Mesodermal cell (in vitro differentiated cells): Measurements from ENCODE around the gene TLK2.

ENCODE experiments used
- H3K27ac ChIP-seq: 2 replicates; pipeline ENCODE4 v1.7.0; 2013; ENCODE audit warnings: mild to moderate bottlenecking, low read depth, low read length, moderate library complexity; ENCODE audit not compliant: severe bottlenecking
- H3K36me3 ChIP-seq: 2 replicates; pipeline ENCODE4 v1.7.1; 2013; ENCODE audit warnings: mild to moderate bottlenecking, low read length, moderate library complexity; ENCODE audit not compliant: control insufficient read depth, insufficient read depth
- H3K4me1 ChIP-seq: one replicate; pipeline ENCODE4 v1.7.1; 2013; ENCODE audit warnings: mild to moderate bottlenecking, low read length; ENCODE audit not compliant: insufficient read depth, control insufficient read depth, poor library complexity, severe bottlenecking
- H3K4me3 ChIP-seq: 2 replicates; pipeline ENCODE4 v1.7.0; 2013; ENCODE audit warnings: low read length, control low read depth, mild to moderate bottlenecking; ENCODE audit not compliant: insufficient read depth, poor library complexity, severe bottlenecking; ENCODE audit errors: extremely low read depth
- H3K9me3 ChIP-seq: 2 replicates; pipeline ENCODE4 v1.7.1; 2013; ENCODE audit warnings: mild to moderate bottlenecking, low read length, moderate library complexity; ENCODE audit not compliant: control insufficient read depth
- WGBS, 2 experiments: methylation state at CpG; one replicate each; pipeline ENCODE4 v1.1.5; 2013; ENCODE audit warnings: missing lambda C conversion rate in 2 of 2; ENCODE audit not compliant: insufficient coverage in 2 of 2; 5-methylcytosine and 5-hydroxymethylcytosine counted together

TLK2 gene

DNA sequence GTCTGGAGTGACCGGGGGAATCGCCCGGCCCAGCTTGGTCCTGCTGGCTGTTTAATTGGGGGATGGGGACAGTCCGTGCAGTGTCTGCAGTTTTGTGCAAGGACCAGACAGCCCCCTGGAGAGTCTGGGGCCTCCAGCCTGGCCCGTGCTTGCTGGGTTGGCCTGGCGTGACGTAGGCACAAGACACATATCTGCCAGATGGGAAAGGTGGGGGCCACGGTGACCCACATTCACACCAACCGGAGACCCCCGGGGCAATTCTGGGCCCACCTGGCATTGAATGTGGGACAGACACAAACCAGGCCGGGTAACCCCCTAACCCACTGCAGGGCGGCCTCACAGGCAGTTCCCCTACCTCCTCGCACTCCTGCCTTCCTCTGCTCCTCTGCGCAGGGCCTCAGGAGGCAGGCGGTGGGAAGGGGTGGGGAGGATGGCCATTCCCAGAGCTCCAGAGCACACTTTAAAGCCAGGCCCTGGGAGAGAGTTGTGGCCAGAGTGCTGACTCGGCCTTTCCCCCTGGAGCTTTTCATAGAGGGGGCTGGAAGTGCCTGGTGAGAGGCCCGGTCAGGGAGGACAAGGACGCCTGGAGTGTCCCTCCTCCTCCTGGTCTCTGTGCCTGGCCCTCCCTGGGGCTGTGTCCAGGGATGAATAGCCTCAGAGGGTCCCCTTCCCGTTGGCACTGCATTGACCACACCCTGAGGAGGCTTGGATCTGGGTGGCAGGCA lies 150.4 kb downstream of the TLK2 start:
- H3K9me3 ChIP-seq = no peaks in the 10 kb centered on the region
- H3K4me3 ChIP-seq = peak overlapping the region; percentile 94
- 5 to 10% methylated on average over 10 to 11 of the region's 19 CpGs for WGBS, 2 experiments
- H3K4me1 ChIP-seq = peaks cover 54% of the 10 kb centered on the region
- H3K27ac ChIP-seq = peak overlapping the region; percentile 92
- peaks cover 41% of the 10 kb centered on the region for H3K36me3 ChIP-seq

DNA sequence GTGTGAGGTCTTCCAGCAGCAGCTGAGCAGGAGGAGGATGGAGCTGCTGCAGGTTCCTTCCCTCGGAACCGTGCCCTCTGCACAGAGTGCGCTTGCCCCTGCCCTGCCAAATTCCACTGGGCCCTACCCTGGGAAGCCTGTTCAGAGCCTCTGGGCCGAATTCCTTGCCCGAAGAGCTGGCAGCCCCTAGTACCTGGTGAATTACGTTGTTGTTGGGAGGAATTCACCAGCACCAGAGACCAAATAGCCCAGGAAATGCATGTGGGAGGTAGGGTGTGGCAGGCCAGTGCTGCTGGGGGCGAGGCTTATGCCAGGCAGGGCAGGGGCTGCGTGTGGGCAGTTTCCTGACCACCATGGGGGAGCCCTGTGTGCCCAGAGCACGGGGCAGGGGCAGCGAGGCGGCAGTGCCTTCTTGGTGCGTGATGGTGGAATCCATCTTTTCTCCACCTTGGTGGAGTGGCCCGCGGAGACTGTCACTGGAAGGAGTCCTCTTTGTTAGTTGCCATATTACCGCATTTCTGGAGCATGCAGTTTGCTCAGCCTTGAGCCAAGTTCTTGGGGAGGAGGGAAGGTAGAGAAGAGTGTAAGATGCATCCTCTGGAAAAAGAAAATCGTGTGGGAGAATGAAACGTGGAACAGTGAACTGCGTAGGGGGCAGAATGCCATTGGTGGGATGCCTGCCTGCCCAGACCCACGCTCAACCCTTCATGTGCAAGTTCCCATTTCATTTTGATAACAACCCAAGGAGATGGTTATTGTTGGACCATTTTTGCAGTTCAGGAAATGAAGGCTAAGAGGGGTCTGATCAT lies 151.1 kb downstream of the TLK2 start:
- H3K9me3 ChIP-seq = no peaks in the 10 kb centered on the region
- 70 to 73% methylated on average over 15 to 17 of the region's 19 CpGs for WGBS, 2 experiments
- peak overlapping the region; percentile 92 for H3K27ac ChIP-seq
- H3K4me1 ChIP-seq = peaks cover 54% of the 10 kb centered on the region
- H3K4me3 ChIP-seq = peak overlapping the region; percentile 94
- peaks cover 41% of the 10 kb centered on the region for H3K36me3 ChIP-seq

DNA sequence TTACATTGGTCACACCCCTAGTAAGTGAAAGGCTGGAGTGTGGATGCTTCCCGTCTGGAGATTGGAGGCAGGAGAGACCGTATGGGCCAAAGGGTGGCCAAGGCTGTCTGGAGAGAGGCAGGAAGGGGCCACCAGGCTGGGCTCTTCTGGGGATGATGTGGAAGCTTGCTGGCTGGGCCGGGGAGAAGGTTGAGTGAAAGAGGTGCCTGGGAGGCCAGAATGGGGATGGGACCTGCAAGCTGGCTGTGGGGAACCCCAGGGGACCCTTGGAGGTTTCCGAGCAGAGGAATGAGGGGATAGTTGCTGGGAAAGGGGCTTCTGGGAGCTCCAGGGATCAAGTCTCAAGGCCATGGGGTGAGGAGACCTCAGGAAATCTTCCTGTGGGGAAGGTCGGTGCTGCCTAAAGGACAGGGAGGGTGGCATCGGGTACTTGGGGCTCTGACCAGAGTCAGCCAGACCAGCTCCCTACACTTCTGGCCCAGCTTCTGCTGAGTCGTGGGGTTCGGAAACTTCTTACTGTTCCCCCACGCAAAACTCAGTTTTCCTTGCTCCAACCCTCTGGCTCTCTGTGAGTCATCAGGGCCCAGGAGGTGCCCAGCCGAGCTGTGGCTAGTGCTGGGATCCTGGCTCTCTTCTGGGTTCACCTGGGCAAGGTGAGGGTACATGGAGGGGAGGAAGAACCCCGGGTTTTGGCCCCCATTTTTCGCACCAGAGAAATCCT lies 151.9 kb downstream of the TLK2 start:
- Histone ChIP-seq H3K4me3 (peak overlapping the region; percentile 16), H3K9me3 (no peaks in the 10 kb centered on the region), H3K36me3 (peaks cover 44% of the 10 kb centered on the region), H3K4me1 (peaks cover 53% of the 10 kb centered on the region), H3K27ac (no peak overlapping the region)
- WGBS, 2 experiments = 86 to 100% methylated on average over 5 to 12 of the region's 12 CpGs

DNA sequence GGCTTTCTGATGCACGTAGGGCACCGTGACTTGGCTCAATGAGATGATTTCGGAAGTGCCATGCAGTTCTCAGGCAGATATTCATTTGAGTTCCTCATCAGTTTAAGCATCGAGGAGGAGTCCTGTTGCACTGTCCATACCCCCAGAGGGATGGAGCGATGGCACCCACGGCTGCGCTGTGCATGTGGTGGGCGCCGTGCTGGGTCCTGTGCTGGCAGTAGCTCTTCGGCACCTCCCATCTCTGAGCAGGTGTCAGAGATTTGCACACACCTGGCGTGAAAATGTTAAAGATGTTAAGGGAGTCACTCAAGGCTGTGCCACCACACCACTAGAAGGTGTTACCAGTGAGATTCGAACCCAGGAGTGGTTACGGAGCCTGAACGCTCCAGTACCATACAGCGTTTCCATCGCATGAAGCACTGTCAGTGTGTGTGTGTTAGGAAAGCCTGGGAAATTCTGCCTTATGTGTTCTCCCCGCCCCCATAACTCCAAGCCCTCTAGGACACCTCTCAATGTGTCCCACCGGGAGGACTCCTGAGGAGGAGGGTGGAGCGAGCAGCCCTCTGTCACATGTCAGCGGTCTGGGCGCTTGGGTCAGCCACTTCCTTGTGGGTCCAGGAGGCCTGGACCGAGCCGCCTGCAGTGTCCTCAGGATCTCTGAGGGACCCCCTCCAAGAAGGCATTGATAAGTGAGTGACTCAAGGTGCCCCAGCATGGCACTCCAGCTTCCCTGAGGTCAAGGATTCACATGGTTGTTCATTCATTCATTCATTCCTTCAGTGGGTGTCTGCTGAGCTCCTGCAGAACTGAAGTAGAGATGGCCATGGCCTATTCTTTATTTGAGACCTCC lies 152.7 kb downstream of the TLK2 start:
- no peaks in the 10 kb centered on the region for H3K9me3 ChIP-seq
- H3K27ac ChIP-seq = no peak overlapping the region
- H3K36me3 ChIP-seq = peaks cover 46% of the 10 kb centered on the region
- WGBS, 2 experiments = 98% methylated on average over 14 to 18 of the region's 23 CpGs
- peaks cover 46% of the 10 kb centered on the region for H3K4me1 ChIP-seq
- H3K4me3 ChIP-seq = no peak overlapping the region

DNA sequence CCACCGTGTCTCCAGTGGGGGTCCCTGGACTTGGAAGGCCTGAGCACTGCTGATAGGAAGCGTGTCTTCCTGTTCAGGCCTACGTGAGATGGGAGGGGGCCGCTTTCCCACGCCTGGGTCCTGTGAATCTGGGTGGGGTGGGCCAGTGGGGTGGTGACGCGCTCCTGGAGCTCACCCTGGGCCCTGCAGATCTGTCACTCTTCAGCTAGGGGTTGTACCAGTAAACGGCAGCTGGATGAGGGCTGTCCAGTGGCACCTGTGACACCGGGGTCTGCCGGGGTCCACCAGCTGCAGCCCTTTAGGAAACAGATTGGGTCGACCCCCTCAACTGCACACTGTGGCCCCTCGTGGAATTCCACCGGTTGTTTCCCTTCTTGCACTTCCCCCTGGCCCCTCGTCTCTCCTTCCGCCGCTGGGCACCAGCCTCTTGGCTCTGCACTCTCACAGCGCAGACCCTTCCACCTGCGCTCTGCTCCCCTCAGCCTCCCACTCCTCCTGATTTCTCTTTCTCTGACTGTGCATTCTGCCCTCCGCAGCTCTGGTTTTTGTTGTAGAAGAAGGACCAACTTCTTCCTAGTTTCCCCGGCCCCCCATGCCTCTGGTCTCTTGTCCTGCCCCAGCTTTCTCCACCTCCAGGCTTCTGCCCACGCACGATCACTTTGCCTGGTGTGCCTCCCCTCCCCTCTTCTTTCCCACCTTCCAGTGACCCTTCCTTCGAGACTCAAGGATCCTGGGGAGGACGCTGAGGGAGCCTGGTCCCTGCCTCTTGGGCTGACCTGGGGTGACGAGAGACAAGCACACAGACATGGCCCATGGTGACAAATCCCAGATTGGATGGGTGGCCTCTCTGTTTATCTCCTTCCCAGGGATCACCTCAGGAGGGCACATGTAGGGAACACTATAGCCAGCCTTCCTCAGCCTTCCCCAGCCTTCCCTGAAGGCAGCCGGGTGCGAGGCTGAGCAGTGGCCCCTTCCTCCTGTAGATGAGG lies 153.6 kb downstream of the TLK2 start:
- no peak overlapping the region for H3K27ac ChIP-seq
- 85 to 87% methylated on average over 21 to 22 of the region's 27 CpGs for WGBS, 2 experiments
- no peaks in the 10 kb centered on the region for H3K9me3 ChIP-seq
- peaks cover 45% of the 10 kb centered on the region for H3K4me1 ChIP-seq
- peaks cover 49% of the 10 kb centered on the region for H3K36me3 ChIP-seq
- no peak overlapping the region for H3K4me3 ChIP-seq

DNA sequence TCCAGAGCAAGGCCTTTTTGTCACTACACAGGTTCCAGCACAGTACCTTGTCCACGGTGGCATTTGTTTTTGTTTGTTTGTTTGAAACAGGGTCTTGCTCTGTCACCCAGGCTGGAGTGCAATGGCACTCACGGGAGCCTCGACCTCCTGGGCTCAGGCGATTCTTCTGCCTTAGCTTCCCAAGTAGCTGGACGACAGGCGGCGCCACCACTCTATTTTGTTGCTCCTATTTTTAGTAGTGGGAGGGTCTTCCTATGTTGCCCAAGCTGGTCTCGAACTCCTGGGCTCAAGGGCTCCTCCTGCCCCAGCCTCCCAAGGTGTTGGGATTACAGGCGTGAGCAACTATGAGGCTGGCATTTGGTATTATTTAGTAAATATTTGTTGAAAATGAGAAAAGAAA lies 159.2 kb downstream of the TLK2 start:
- H3K4me3 ChIP-seq = no peak overlapping the region
- H3K27ac ChIP-seq = no peak overlapping the region
- H3K4me1 ChIP-seq = peaks cover 10% of the 10 kb centered on the region
- peaks cover 57% of the 10 kb centered on the region for H3K36me3 ChIP-seq
- no peaks in the 10 kb centered on the region for H3K9me3 ChIP-seq
- WGBS, 2 experiments = 67 to 72% methylated on average over 5 to 6 of the region's 9 CpGs

DNA sequence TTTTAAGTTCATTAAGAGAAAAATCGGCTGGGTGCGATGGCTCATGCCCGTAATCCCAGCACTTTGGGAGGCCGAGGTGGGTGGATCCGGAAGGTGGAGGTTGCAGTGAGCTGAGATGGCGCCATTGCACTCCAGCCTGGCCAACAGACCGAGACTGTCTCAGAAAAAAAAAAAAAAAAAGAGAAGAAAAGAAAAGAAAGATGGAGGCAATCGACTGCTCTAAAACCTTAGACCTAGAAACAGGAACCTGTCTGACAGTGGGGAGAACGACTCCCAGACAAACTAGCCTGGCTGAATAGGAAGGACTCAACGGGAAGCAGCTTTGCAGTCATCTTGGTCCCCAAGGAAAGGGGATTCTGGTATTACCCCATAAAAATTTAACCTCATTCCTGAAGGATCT lies 162.5 kb downstream of the TLK2 start:
- Histone ChIP-seq H3K27ac (no peak overlapping the region), H3K9me3 (no peaks in the 10 kb centered on the region), H3K4me1 (peaks cover 7% of the 10 kb centered on the region), H3K4me3 (no peak overlapping the region), H3K36me3 (peaks cover 54% of the 10 kb centered on the region)
- 89 to 96% methylated on average over 6 to 7 of the region's 10 CpGs for WGBS, 2 experiments

DNA sequence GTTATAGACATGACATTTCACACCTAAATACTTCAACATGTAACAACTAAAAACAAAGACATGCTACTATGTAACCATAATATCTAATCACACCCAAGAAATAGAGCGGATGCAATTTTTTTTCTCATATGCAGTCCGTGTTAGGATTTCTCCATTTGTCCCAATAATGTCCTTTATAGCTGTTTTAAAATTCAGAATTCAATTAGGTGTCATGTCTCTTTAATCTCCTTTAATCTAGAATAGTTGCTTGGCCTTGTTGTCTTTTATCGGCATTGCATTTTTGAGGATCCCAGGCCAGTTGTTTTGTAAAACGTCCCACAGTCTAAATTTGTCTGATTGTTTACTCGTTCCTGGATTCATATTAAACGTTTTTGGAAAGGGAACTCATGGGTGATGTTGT lies 163.3 kb downstream of the TLK2 start:
- H3K4me1 ChIP-seq = peaks cover 4% of the 10 kb centered on the region
- no peak overlapping the region for H3K27ac ChIP-seq
- no peaks in the 10 kb centered on the region for H3K9me3 ChIP-seq
- peaks cover 61% of the 10 kb centered on the region for H3K36me3 ChIP-seq
- WGBS, 2 experiments = 93 to 98% methylated on average over 5 to 6 of the region's 6 CpGs
- H3K4me3 ChIP-seq = no peak overlapping the region

DNA sequence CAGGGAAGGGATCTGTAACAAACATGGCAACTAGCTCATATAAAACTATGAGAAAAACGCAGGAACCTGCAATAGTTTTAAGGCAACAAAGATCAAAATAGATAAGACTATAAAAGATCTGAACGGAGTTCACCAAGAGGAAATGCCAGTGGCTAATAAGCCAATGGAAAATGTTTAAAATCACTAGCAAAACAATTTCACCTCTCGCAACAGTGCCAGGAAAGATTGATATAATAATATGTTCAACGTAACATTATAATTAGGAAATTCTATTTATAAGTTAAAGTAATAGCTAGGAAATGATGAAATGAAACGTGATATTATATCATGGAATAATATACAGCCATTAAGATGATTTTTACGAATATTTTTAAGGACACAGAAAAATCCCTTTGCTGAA lies 164.9 kb downstream of the TLK2 start:
- H3K9me3 ChIP-seq = no peaks in the 10 kb centered on the region
- H3K4me1 ChIP-seq = peaks cover 5% of the 10 kb centered on the region
- H3K36me3 ChIP-seq = peaks cover 62% of the 10 kb centered on the region
- no peak overlapping the region for H3K4me3 ChIP-seq
- H3K27ac ChIP-seq = no peak overlapping the region
- WGBS, 2 experiments = 100% methylated on average over 1 of the region's 6 CpGs; no CpG with 5 or more reads in 1 of the 2 experiments
